Measurements from ENCODE around the gene PTH1R.

Gene PTH1R

GRCh38 chr3:46865031-46865507 is 12.5 kb upstream of the PTH1R start:
- no peak for DNase-seq

GRCh38 chr3:46865546-46865945 is 12.0 kb upstream of the PTH1R start:
- DNase-seq, result no peak

- no peak for DNase-seq
These were observed 11.4 kb upstream of the PTH1R start for GRCh38 chr3:46866032-46866595.

- DNase-seq, result no peak
These were observed 10.6 kb upstream of the PTH1R start for GRCh38 chr3:46866720-46867549.

- no peak for DNase-seq
These were observed 10.0 kb upstream of the PTH1R start for GRCh38 chr3:46867550-46867898.

- DNase-seq, result no peak
These were observed 9.2 kb upstream of the PTH1R start for GRCh38 chr3:46868287-46868686.

- no peak for DNase-seq
These were observed 8.6 kb upstream of the PTH1R start for GRCh38 chr3:46868948-46869347.

GRCh38 chr3:46869440-46869839 is 8.1 kb upstream of the PTH1R start:
- no peak for DNase-seq

- no peak for DNase-seq
These were observed 6.9 kb upstream of the PTH1R start for GRCh38 chr3:46870651-46871050.

- no peak for DNase-seq
These were observed 6.3 kb upstream of the PTH1R start for GRCh38 chr3:46871222-46871621.

- no peak for DNase-seq
These were observed 4.0 kb upstream of the PTH1R start for GRCh38 chr3:46873521-46873920.

- no peak for DNase-seq
These were observed 3.1 kb upstream of the PTH1R start for GRCh38 chr3:46874430-46874829.

- no peak for DNase-seq
These were observed 2.0 kb upstream of the PTH1R start for GRCh38 chr3:46875560-46875959.

- no peak for DNase-seq
These were observed 914 bp upstream of the PTH1R start for GRCh38 chr3:46876313-46877300.

- no peak for DNase-seq
These were observed 1.4 kb downstream of the PTH1R start for GRCh38 chr3:46878781-46879436.

- no peak for DNase-seq
These were observed 3.5 kb downstream of the PTH1R start for GRCh38 chr3:46880884-46881595.

GRCh38 chr3:46881596-46882376 is 4.3 kb downstream of the PTH1R start:
- DNase-seq, result no peak

- DNase-seq, result no peak
These were observed 5.0 kb downstream of the PTH1R start for GRCh38 chr3:46882377-46883053.

- no peak for DNase-seq
These were observed 5.7 kb downstream of the PTH1R start for GRCh38 chr3:46883054-46883829.

- no peak for DNase-seq
These were observed 6.3 kb downstream of the PTH1R start for GRCh38 chr3:46883830-46884185.
